ENCODE results near the gene SLC4A5.
A peak's percentile ranks its signal among the peaks of the same experiment; 100 is the strongest.
"Not testable (repeated sequence)": the region's sequence is repeated elsewhere in the genome, so short reads cannot be mapped to it uniquely, and the experiment has no call there.

The SLC4A5 gene

GRCh38 chr2:74262681-74263080, 80.5 kb downstream of the SLC4A5 start:
- DNase-seq, result no peak

- DNase-seq, result no peak
Observed at GRCh38 chr2:74261204-74261864, 81.9 kb downstream of the SLC4A5 start.

GRCh38 chr2:74260495-74260894, 82.7 kb downstream of the SLC4A5 start:
- DNase-seq, result no peak

GRCh38 chr2:74259733-74260132, 83.5 kb downstream of the SLC4A5 start:
- no peak for DNase-seq

- no peak for DNase-seq
Observed at GRCh38 chr2:74259191-74259590, 84.0 kb downstream of the SLC4A5 start.

GRCh38 chr2:74255660-74256213, 87.5 kb downstream of the SLC4A5 start:
- no peak for DNase-seq

GRCh38 chr2:74253971-74254310, 89.3 kb downstream of the SLC4A5 start:
- no peak for DNase-seq

- DNase-seq, result no peak
Observed at GRCh38 chr2:74253306-74253970, 89.8 kb downstream of the SLC4A5 start.

GRCh38 chr2:74252862-74253261, 90.4 kb downstream of the SLC4A5 start:
- DNase-seq, result no peak

- DNase-seq, result no peak
Observed at GRCh38 chr2:74252036-74252435, 91.2 kb downstream of the SLC4A5 start.

- peak; percentile 56 for DNase-seq
Observed at GRCh38 chr2:74250189-74250631, 93.0 kb downstream of the SLC4A5 start.

- DNase-seq, result no peak
Observed at GRCh38 chr2:74249406-74250122, 93.7 kb downstream of the SLC4A5 start.

GRCh38 chr2:74246496-74247195, 96.6 kb downstream of the SLC4A5 start:
- no peak for DNase-seq

- DNase-seq, result no peak
Observed at GRCh38 chr2:74244286-74244685, 98.9 kb downstream of the SLC4A5 start.

GRCh38 chr2:74242354-74243071, 100.7 kb downstream of the SLC4A5 start:
- DNase-seq, result no peak

GRCh38 chr2:74239346-74239745, 103.9 kb downstream of the SLC4A5 start:
- DNase-seq, result no peak

GRCh38 chr2:74238879-74239278, 104.3 kb downstream of the SLC4A5 start:
- DNase-seq, result no peak

- DNase-seq, result no peak
Observed at GRCh38 chr2:74235041-74235440, 108.2 kb downstream of the SLC4A5 start.

- no peak for DNase-seq
Observed at GRCh38 chr2:74233648-74234047, 109.6 kb downstream of the SLC4A5 start.

GRCh38 chr2:74232426-74232825, 110.8 kb downstream of the SLC4A5 start:
- DNase-seq, result no peak

GRCh38 chr2:74229865-74230264, 113.4 kb downstream of the SLC4A5 start:
- DNase-seq, result not testable (repeated sequence)

- no peak for DNase-seq
Observed at GRCh38 chr2:74228772-74229171, 114.4 kb downstream of the SLC4A5 start.

All from stimulated activated CD4-positive, alpha-beta T cell treated with anti-CD3 and anti-CD28 coated beads, Interleukin-12 subunit alpha, Interleukin-12 subunit beta, amount 100 ng/mL, for 4 hours (primary cell).